Activated gamma-delta T cell (primary cell): ENCODE measurements around the gene PTCD3.

Experiments
- DNase-seq: peaks from one replicate; lab custom pipeline; 2025; lab: John Stamatoyannopoulos, UW

The PTCD3 gene

DNA sequence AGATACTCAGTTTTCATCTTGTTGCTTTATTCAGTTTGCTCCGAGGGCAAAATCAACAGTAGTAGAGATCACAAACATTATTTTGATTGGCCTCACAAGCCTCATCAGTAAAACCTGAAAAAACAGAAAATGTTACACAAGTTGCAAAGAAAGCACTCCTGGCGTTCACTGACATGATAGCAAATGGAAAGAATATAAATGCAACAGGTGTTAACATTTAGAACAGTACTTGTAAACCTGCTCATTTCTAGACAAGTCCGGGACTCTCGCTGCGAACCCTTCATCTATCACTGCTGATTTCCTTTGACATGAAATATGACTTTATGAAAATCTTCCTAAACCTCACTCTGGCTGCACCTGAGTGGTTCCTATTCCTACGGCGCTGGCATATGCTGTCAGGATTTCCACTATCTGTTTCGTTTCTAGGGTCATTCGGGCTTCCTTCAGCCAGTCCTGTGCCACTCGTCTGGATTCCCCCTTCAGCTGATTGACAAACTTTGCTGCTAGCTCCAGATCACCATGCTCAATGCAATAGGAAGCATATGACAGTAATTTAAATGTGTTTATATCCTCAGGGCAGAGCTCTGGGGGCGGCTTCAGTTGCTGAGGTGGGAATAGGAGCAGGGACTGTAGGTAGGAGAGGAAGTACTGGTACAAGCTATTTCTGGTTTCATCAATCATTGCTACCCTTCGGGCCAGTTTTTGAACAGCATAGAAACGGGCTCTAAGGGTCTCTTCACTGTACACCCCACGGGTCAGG is 38.1 kb downstream of the PTCD3 start:
- no peak for DNase-seq

DNA sequence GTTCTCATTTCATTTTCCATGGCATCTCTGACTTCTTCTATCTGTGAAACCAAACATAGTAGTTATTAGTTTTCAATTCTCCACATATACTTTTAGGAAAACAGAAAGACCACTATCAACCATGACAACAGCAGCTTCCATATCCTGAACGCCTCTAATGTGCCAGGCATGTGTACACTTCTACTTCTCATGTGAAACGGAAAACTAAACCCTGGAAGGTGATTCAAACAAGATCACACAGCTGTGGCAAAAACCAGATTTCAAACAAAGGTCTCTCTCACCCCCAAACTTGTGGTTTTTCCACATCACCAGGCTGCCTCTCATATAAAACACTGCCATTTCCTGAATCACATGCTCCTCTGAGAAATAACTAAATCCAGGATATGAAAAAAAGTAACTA is 41.8 kb downstream of the PTCD3 start:
- DNase-seq: no peak

DNA sequence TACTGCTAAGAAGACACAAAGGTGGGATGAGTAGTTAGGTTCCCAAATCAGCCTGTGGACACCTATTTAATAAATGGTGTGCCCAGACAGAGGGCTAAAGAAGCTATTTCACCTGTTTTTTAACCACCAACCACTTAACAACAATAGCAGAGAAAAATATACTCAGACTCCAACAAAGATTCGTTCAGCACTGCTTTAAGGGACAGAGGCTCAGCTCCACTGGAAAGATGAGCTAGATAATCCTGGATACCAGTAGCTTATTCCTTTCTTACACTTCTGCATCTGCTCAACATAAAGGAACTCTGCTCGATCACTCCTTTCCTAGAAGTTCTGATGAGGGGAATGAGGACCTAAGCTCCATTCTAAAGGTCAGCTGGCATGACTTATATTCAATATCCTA is 44.5 kb downstream of the PTCD3 start:
- DNase-seq: no peak

DNA sequence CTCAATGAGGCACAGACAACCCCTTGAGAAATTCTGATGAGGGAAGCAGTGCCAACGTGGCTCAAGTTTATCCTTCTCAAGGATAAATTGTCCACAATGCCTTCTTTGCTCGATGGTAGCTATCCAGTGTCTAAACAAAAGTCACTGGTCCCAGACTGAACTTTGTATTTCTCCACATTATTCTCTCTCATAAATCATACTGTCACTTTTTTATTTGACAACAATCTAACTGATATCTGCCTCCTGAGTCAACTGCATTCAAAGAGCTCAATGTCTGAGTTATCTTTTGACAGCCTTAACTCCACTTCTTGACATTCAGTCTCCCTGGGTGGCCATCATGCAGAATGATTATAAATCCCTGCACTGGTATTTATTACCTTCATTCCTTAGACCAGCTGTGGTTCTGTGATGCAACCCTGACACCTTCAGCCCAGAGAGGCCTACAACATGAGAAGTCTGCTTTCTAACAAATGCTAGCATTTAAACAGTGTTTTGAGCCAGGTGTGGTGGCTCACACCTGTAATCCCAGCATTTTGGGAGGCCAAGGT is 51.0 kb downstream of the PTCD3 start:
- DNase-seq: no peak

DNA sequence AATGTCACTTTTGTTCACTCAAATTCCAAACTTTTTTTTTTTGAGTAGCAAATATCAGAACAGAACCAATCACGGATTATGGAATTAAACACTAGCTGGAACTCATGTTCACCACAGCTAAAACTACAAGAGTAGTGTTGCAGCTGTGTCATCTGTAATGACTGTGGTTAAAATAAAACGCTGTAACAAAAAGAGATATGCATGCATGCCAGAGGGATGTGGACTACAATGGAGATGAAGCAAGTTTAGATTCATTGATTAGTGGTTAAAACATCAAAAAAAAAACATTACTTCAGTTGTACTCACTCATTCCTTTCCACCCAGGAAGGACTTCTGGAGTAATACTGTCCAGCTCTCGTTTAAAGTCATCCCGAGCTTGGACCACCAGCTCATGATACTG is 52.3 kb downstream of the PTCD3 start:
- DNase-seq: no peak

DNA sequence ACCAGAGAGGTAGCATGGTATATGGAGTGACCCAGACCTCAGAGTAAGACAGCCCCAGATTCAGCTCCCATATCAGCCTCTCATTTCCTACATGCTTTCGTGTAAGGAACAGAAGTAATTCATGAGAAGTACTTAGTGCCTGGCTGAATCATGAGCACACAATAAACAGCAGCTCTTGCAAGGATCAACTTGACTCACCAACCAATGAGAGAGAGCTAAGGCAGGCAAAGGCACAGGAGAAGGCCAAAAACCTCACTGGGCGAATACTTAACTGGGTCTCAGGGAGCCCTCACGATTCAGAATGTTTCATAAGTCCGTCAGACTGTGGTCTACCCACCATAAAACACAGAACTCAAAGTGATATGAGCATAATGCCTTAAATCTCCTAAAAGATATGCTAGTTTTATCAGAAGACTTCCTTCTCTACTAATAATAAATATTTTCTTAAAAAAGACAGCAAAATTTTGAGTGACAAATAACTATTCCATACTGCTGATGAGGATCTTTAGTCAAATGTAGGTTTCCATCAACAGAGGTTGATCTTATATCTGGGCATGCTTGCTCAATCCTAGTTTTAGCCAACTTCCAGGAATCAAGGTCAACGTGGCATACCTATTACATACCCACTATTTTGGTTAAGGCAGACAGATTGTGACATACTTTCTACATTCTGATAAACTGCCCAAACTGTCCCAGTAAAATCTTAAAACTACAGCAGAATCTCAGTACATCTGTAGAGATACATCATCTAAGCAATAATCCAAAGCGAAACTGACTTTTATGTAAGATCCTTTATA is 54.3 kb downstream of the PTCD3 start:
- DNase-seq: no peak

DNA sequence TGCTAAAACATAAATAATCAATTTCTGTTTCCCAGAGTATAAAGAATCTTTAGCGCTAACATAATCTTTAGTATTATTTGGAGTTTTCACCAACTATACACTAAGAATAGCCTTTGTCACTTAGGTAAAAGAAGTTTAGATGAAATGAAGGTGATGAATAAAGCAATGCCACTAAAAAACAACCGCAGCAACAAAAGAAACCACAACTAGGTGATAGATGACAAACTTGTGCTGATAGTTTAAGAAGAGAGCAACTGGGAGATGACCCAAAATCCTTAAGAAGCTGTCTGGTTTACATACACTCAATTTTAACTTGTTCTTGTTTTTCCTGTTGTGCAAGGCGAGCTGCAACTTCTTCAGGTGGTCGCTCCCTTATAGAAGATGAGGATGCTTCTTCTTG is 64.4 kb downstream of the PTCD3 start:
- DNase-seq: no peak

DNA sequence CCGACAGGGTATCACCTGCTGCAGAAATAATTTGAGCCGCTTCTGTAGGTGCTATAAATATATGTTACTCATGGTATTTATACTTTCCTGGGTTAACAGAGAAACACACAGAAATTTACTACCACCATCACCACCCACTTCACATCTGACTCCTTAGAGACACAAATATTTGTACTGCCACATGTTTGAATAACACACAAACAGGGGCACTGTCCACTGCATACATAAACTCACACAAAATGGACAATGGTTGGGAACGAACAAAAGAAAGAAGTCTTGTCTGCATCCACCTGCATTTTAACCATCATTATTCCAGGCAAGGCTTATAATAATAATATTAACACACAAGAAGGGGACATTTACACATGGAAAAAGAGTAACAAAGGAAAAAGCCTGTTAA is 65.3 kb downstream of the PTCD3 start:
- DNase-seq: no peak

DNA sequence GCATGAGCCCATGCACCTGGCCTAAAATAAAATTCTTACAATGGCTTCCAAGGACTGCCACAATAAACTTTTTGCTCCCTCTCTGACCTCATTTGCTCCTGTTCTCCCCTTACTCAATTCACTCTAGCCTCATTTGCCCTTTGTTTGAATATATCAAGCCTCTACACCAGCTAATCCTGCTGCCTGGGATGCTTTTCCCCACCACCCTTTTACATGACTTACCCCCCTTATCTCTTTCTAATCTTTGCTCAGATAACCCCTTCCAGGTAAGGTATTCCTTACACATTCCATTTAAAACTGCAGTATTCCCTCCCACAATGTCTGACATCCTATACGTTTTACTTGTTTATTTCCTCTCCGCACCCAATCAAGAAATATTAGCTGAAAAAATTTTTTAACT is 66.6 kb downstream of the PTCD3 start:
- no peak for DNase-seq

DNA sequence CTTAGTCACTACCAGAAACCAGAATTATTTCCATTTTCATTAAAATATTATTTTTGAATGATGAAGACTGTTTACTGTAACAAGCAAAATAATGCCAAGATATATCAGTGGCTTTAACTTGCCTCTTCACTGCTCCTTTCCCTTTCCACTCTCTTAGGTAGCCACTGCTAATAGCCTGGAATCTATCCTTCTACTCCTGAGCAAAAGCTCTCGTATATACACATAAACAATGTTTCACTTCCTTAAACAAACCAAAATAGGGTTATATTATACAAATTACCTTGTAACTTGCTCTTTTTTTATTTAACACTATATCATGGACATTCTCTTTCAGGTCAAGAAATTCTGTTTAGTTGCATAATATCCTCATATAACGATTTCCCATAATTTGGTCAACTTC is 68.4 kb downstream of the PTCD3 start:
- DNase-seq: no peak

DNA sequence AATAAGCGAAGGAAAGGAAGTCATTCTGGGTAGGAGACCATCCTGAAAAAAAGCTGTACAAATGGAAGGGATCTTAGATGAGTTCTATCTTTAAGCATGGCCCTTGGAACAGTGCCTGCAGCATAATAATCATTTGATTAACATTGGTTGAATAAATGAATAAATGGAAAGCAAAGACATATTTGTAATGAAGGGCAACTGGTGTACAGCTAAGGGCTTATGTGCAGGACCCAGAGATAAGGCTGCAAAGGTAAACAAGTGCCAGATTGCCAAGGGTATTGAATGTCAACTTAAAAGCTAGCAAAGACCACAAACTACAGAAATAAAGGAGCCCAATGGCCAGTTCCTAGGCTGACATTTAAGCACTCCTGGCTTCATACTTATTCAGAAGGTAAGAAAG is 69.8 kb downstream of the PTCD3 start:
- no peak for DNase-seq

DNA sequence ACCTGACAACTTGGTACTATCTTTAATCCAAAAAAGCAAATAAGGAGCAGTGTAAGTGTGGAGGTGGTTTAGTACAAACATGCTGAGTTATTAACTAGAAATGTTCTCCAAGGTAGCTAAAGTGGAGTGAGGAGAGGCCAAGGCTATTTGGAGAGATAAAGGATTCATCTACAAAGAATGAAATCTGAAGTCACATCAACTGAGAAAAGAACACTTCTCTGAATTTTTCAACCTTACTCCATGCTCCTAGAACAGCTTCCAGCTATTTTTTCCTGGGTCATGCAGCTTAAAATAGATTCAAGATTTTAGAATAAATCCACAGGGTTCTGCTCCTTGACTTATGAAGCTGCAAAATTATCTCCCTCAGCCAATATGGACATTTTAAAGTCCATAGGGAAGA is 70.6 kb downstream of the PTCD3 start:
- no peak for DNase-seq

DNA sequence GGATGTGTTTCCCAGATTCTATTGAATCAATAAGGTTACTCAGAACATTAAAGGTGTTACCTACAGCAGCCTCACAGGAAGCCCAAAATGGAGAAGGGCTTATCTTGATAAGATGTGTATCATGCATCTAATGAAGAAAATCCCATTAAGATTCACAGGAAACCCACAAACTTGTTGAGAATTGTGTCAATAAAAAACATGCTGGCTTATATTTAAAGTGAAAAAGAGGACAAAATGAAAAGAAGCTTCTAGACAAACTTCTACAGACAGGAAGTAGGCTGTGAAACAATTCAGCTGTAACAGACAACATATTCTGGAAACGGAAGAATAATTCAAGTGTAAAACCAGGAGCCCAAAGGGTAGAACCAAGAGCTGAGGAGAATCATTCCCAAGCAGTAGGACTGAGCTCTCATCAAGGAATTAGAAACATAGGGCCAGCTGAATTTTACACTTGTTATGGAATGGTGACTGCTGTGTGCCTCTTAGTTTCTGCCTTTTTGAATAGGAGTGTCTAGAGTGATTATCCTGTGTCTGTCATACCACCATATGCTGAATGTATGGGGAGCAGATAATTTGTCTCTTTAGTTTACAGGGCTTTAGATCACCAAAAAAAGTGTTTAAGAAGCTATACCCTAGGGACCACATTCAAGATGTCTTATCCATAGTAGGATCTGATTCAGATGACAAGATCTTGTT is 79.6 kb downstream of the PTCD3 start:
- no peak for DNase-seq

DNA sequence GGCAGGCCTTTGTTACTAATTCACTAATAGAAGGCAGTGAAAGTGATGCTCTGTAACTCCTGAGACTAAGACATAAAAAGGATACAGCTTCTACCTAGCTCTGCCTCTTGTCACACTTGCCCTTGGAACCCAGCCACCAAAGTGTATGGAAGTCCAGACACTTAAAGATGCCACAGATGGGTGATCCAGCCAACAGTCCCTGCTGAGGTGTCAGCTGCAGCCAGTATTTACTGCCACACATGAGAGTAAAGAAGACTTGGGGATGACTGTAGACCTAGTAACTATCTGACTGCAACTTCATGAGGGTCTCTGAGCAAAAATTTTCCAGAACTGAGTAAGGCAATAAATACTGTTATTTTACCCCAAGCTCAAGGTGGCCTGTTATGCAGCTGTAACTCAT is 80.4 kb downstream of the PTCD3 start:
- no peak for DNase-seq

DNA sequence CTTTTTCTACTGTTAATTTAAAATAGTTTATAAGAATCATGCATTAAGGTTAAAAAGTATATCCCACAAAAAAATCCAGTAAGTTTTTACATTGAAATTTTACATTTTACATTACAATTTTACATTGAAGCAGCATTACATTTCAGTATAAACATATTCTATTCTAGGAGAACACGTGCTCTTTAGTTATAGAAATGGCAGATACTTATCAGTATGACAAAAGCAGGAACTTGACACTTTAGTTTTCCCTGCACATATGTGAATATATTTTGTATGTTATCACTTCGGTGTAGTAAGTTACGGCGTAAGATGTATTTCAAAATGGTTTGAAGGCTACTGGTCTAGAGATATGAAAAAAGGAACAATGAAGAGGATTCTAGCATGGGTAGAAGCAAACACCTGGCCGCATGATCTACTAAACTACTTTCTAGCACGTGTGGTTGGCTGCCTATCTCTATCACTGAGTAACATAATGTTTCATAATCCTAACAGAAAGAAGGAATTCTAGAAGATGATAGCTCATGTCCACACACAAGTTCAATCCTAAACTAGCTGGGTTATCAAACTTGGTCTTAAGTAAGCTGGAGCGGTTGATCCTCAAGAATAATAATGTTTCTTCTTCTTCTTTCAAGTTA is 83.9 kb downstream of the PTCD3 start:
- DNase-seq: no peak
